Stimulated activated effector memory CD8-positive, alpha-beta T cell treated with anti-CD3 and anti-CD28 coated beads, Interleukin-12 subunit alpha, Interleukin-12 subunit beta, amount 100 ng/mL, for 72 hours (primary cell): ENCODE results near the gene CCNY.
"Not testable (repeated sequence)": the region's sequence is repeated elsewhere in the genome, so short reads cannot be mapped to it uniquely, and the experiment has no call there.

Source experiments
- ATAC-seq: fragments of 150-1000 bp; cut with Tn5 transposase; 2 replicates; pipeline ENCODE4 v1.10.0; 2021
- DNase-seq, 2 donors: peaks; one replicate each; pipeline ENCODE4 v3.0.0; 2021 to 2022; ENCODE audit warnings: low spot score in 2 of 2
- H3K27ac Mint-ChIP-seq: one replicate; pipeline ENCODE4 v1.8.0; 2022; ENCODE audit warnings: mild to moderate bottlenecking, mixed read lengths
- H3K36me3 Mint-ChIP-seq: one replicate; pipeline ENCODE4 v1.8.0; 2022; ENCODE audit warnings: mild to moderate bottlenecking, mixed read lengths
- H3K4me1 Mint-ChIP-seq: one replicate; pipeline ENCODE4 v1.8.0; 2022; ENCODE audit warnings: mixed read lengths
- H3K4me3 Mint-ChIP-seq: one replicate; pipeline ENCODE4 v1.8.0; 2022; ENCODE audit warnings: mild to moderate bottlenecking, mixed read lengths
- H3K9me3 Mint-ChIP-seq: one replicate; pipeline ENCODE4 v1.8.0; 2022; ENCODE audit warnings: mixed read lengths

The CCNY gene

GRCh38 chr10:35396560-35397434, 60.5 kb downstream of the CCNY start:
- H3K4me3 Mint-ChIP-seq, result no peak overlapping the region
- H3K36me3 Mint-ChIP-seq, result peaks cover 6% of the 10 kb centered on the region
- H3K4me1 Mint-ChIP-seq, result peaks cover 70% of the 10 kb centered on the region
- no peak for DNase-seq
- no peaks in the 10 kb centered on the region for H3K9me3 Mint-ChIP-seq
- H3K27ac Mint-ChIP-seq, result peak overlapping the region; percentile 74
- ATAC-seq, result no peak

- no peak overlapping the region for H3K4me3 Mint-ChIP-seq
- no peak overlapping the region for H3K27ac Mint-ChIP-seq
- no peaks in the 10 kb centered on the region for H3K9me3 Mint-ChIP-seq
- peaks cover 59% of the 10 kb centered on the region for H3K4me1 Mint-ChIP-seq
- peaks cover 6% of the 10 kb centered on the region for H3K36me3 Mint-ChIP-seq
- DNase-seq, result no peak
- no peak for ATAC-seq
Measured at GRCh38 chr10:35397953-35398352, 61.6 kb downstream of the CCNY start.

GRCh38 chr10:35398355-35398754, 62.0 kb downstream of the CCNY start:
- no peak for DNase-seq
- Mint-ChIP-seq H3K27ac (no peak overlapping the region), H3K36me3 (peaks cover 6% of the 10 kb centered on the region), H3K4me3 (no peak overlapping the region), H3K4me1 (peaks cover 55% of the 10 kb centered on the region), H3K9me3 (no peaks in the 10 kb centered on the region)
- no peak for ATAC-seq

- DNase-seq, result no peak
- Mint-ChIP-seq H3K27ac (no peak overlapping the region), H3K4me1 (peaks cover 51% of the 10 kb centered on the region)
Measured at GRCh38 chr10:35398908-35399307, 62.6 kb downstream of the CCNY start.

GRCh38 chr10:35399414-35400009, 63.2 kb downstream of the CCNY start:
- DNase-seq, result no peak
- Mint-ChIP-seq H3K4me1 (peaks cover 51% of the 10 kb centered on the region), H3K36me3 (peaks cover 6% of the 10 kb centered on the region), H3K9me3 (no peaks in the 10 kb centered on the region), H3K27ac (no peak overlapping the region), H3K4me3 (no peak overlapping the region)
- no peak for ATAC-seq

More at GRCh38 chr10:35398908-35399307, 62.6 kb downstream of the CCNY start:
- H3K9me3 Mint-ChIP-seq, result no peaks in the 10 kb centered on the region
- H3K36me3 Mint-ChIP-seq, result peaks cover 6% of the 10 kb centered on the region
- ATAC-seq, result no peak
- H3K4me3 Mint-ChIP-seq, result no peak overlapping the region

DNA sequence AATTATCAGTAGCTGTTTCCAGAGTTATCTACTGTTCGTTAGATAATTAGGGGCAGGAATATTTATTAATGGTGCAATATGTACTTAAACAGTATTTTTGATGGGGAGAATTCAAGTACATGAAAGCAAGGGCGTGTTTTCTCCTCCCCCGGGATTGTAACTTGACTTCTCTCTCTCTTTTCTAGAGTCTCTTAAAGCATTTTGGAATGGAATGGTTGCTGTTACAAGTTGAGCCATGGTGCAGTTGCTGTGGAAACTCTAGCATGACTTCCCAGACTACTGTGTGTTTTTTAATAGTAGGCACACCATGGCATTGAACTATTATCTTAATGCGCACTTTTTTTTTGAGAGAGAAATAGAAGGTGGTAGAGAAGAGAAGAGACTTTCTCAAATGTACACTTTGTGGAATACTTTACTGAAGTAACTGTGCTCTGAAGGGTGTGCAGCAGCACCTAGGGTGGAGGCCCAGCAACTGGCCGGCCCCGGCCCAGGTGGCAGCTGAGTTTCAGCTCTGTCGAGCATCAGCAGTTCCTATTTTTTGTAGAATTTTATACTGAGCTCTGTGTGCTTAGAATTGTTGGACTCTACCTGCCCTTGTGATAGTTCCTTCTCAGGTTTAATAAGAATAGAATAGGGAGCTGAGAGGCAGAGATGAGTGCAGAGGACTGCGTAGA, 64.4 kb downstream of the CCNY start:
- Mint-ChIP-seq H3K27ac (no peak overlapping the region), H3K4me1 (peaks cover 41% of the 10 kb centered on the region), H3K36me3 (no peaks in the 10 kb centered on the region), H3K4me3 (no peak overlapping the region), H3K9me3 (no peaks in the 10 kb centered on the region)
- ATAC-seq, result no peak
- DNase-seq, result no peak

DNA sequence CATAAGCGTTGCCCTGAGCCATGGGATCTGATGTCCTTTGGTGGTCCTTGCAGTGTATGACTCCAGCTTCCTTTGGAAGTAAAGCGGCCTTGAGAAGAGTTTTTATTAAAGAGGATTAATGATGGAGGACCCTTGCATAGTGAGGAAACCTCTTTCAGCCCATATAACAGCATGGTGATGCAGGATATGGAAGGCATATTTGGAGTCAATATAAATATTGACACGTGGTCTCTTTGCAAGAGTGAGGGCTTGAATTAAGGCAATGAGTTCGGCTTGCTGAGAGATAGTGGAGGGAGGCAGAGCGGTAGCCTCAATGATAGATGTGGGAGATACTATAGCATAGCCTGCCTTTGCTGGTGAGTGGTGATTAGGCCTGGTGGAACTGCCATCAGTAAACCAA, 67.2 kb downstream of the CCNY start:
- not testable (repeated sequence) for H3K9me3 Mint-ChIP-seq, ATAC-seq, H3K36me3 Mint-ChIP-seq, DNase-seq, H3K27ac Mint-ChIP-seq, H3K4me3 Mint-ChIP-seq
- H3K4me1 Mint-ChIP-seq, result peaks cover 31% of the 10 kb centered on the region

GRCh38 chr10:35404077-35404476, 67.8 kb downstream of the CCNY start:
- H3K27ac Mint-ChIP-seq, ATAC-seq, DNase-seq, H3K9me3 Mint-ChIP-seq, H3K4me3 Mint-ChIP-seq, H3K36me3 Mint-ChIP-seq: not testable (repeated sequence)
- peaks cover 31% of the 10 kb centered on the region for H3K4me1 Mint-ChIP-seq

GRCh38 chr10:35406003-35406630, 69.8 kb downstream of the CCNY start:
- H3K36me3 Mint-ChIP-seq, DNase-seq, ATAC-seq, H3K27ac Mint-ChIP-seq, H3K4me3 Mint-ChIP-seq, H3K9me3 Mint-ChIP-seq: not testable (repeated sequence)
- peaks cover 43% of the 10 kb centered on the region for H3K4me1 Mint-ChIP-seq

GRCh38 chr10:35407696-35408095, 71.4 kb downstream of the CCNY start:
- DNase-seq, H3K36me3 Mint-ChIP-seq, H3K4me3 Mint-ChIP-seq, H3K27ac Mint-ChIP-seq, H3K9me3 Mint-ChIP-seq, ATAC-seq: not testable (repeated sequence)
- H3K4me1 Mint-ChIP-seq, result peaks cover 43% of the 10 kb centered on the region

DNA sequence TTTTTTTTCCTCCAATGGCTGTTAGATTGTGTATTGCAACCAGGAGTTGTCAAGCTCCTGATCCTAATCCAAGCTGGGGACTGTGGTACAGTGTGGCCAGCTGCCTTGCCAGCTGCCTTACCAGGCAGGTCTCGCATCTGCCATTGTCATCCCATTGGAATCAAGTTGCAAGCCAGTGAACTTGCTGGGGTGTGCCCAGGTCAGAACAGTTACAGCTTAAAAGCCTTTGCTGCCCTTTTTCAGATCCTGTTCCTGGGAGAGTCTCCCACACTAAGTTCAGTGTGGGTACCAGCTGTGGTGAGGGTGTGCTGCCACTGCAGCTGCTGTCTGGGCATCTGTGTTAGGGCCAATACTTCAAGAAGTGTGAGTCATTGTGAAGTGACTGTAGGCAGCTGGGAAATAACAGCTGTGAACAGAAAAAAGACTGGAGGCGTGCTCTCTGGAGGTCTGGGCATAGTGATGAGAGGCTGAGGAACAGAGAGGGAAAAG, 72.8 kb downstream of the CCNY start:
- no peak overlapping the region for H3K27ac Mint-ChIP-seq
- peaks cover 43% of the 10 kb centered on the region for H3K4me1 Mint-ChIP-seq
- H3K9me3 Mint-ChIP-seq, result no peaks in the 10 kb centered on the region
- no peak for DNase-seq
- peak; percentile 90 for ATAC-seq
- H3K36me3 Mint-ChIP-seq, result no peaks in the 10 kb centered on the region
- H3K4me3 Mint-ChIP-seq, result no peak overlapping the region

GRCh38 chr10:35409808-35410207, 73.5 kb downstream of the CCNY start:
- no peak for DNase-seq
- Mint-ChIP-seq H3K27ac (no peak overlapping the region), H3K36me3 (no peaks in the 10 kb centered on the region), H3K4me1 (peaks cover 43% of the 10 kb centered on the region), H3K9me3 (no peaks in the 10 kb centered on the region), H3K4me3 (no peak overlapping the region)
- no peak for ATAC-seq

GRCh38 chr10:35412003-35412723, 75.9 kb downstream of the CCNY start:
- Mint-ChIP-seq H3K4me3 (no peak overlapping the region), H3K36me3 (no peaks in the 10 kb centered on the region), H3K9me3 (no peaks in the 10 kb centered on the region), H3K4me1 (peaks cover 41% of the 10 kb centered on the region), H3K27ac (no peak overlapping the region)
- no peak for DNase-seq
- no peak for ATAC-seq

GRCh38 chr10:35412900-35413491, 76.7 kb downstream of the CCNY start:
- no peak for DNase-seq
- H3K9me3 Mint-ChIP-seq, result no peaks in the 10 kb centered on the region
- no peak overlapping the region for H3K27ac Mint-ChIP-seq
- peaks cover 39% of the 10 kb centered on the region for H3K4me1 Mint-ChIP-seq
- H3K36me3 Mint-ChIP-seq, result no peaks in the 10 kb centered on the region
- ATAC-seq, result peak; percentile 83
- H3K4me3 Mint-ChIP-seq, result no peak overlapping the region
